ENCODE measurements around the gene PPM1H. TPM values are rescaled to one million over a fixed set of nuclear protein-coding genes. Genes with fewer than 3 reads are reported as not detected.

PPM1H gene
- total and polyA plus RNA-seq, 2 of the 8 experiments (the other 6 are each of a cell fraction or from before 2014, with no cell fraction given) = 16.4 to 36.1 TPM

DNA sequence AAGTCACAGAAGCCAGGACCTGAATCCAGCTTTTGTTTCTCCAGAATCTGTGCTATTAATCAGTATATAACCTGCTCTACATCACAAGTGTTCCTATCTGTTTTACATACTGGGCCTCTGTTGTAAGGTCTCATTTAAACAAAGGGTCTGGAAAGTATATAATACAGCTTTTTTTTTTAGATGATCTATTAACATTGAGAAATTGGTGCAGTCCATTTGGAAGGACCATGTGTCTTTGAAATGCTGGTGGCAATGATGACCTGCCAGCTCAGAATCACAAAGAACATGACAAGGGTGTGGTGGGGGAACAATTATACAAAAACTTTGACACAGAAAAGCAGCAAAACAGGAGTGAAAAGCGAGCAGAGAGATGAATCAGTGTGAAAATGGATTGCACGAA, 164.6 kb downstream of the PPM1H start:
- no peak overlapping the region for H2BK20ac ChIP-seq (ENCODE audit: low read length)
- CTCF ChIA-PET (ENCODE audit: partially characterized antibody) = interaction anchor here (0.9 to 1.8 kb wide), 5 partner anchors 10 to 332 kb away, joined by 3 to 7 read pairs (median 3); no protein-coding TSS in a partner anchor
- no peak overlapping the region for H2BK120ac ChIP-seq (replicated peaks; ENCODE audit: low read depth, low read length)
- H4K91ac ChIP-seq (replicated peaks; ENCODE audit: insufficient read length, low read length) = no peak overlapping the region
- H2BK12ac ChIP-seq (ENCODE audit: low read depth, low read length) = peak overlapping the region; percentile 62
- H3K27me3 ChIP-seq (replicated peaks in 1 of 4; ENCODE audit: control insufficient read depth in 3 of 4, extremely low read depth in 1 of 4, insufficient read depth in 3 of 4, low read length in 3 of 4) = no peaks in the 10 kb centered on the region
- H3K79me2 ChIP-seq (ENCODE audit: control insufficient read depth in 1 of 2, insufficient read depth in 2 of 2, low read length in 2 of 2) = no peaks in the 10 kb centered on the region
- peaks cover 5 to 14% (median 11%) of the 10 kb centered on the region in 4 experiments; a peak in 6 of 7 replicates for H3K4me1 ChIP-seq (replicated peaks in 1 of 4; ENCODE audit: control insufficient read depth in 3 of 4, insufficient read depth in 4 of 4, low read length in 3 of 4)
- no peaks in the 10 kb centered on the region for H3K79me1 ChIP-seq (ENCODE audit: low read depth, low read length)
- no peak overlapping the region for H4K8ac ChIP-seq (ENCODE audit: extremely low read depth, insufficient read depth, low read length)
- H3K9ac ChIP-seq (replicated peaks in 1 of 4; ENCODE audit: extremely low read depth in 1 of 4, low read depth in 3 of 4, low read length in 3 of 4) = no peak overlapping the region
- H3K23me2 ChIP-seq (ENCODE audit: low read depth, low read length) = no peaks in the 10 kb centered on the region; the same call in 1 of the 2 replicates
- H4K20me1 ChIP-seq (replicated peaks in 1 of 2; ENCODE audit: control insufficient read depth in 1 of 2, insufficient read depth in 2 of 2, low read length in 2 of 2) = peaks cover 0 to 2% of the 10 kb centered on the region in 2 experiments
- no peaks in the 10 kb centered on the region for H3K9me3 ChIP-seq (ENCODE audit: insufficient read depth in 2 of 2, low read depth in 1 of 2, low read length in 1 of 2)
- peak overlapping the region; percentile 20; the same call in 1 of the 2 replicates for H2BK5ac ChIP-seq (ENCODE audit: low read depth, low read length)
- POLR2A ChIA-PET (ENCODE audit: partially characterized antibody) = no interaction called here
- H3K36me3 ChIP-seq (ENCODE audit: control insufficient read depth in 2 of 4, insufficient read depth in 4 of 4, low read length in 3 of 4) = no peaks in the 10 kb centered on the region
- no peak overlapping the region for H3K18ac ChIP-seq (ENCODE audit: extremely low read depth, low read length)
- DNase-seq (ENCODE audit: low read depth in 1 of 2, low spot score in 2 of 2) = no peak
- TF ChIP-seq TAF7 (optimal IDR thresholded peaks at IDR 0.05; ENCODE audit: borderline replicate concordance, low read depth, low read length) (no peak), SUZ12 (IDR thresholded peaks at IDR 0.05; ENCODE audit: low read length) (no peak), BACH1 (IDR thresholded peaks at IDR 0.05; ENCODE audit: low read length) (no peak), SRF (IDR thresholded peaks at IDR 0.05; ENCODE audit: low read depth, low read length) (no peak), SIX5 (IDR thresholded peaks at IDR 0.05; ENCODE audit: low read depth, low read length) (no peak)
- TF ChIP-seq, protein P1, sequence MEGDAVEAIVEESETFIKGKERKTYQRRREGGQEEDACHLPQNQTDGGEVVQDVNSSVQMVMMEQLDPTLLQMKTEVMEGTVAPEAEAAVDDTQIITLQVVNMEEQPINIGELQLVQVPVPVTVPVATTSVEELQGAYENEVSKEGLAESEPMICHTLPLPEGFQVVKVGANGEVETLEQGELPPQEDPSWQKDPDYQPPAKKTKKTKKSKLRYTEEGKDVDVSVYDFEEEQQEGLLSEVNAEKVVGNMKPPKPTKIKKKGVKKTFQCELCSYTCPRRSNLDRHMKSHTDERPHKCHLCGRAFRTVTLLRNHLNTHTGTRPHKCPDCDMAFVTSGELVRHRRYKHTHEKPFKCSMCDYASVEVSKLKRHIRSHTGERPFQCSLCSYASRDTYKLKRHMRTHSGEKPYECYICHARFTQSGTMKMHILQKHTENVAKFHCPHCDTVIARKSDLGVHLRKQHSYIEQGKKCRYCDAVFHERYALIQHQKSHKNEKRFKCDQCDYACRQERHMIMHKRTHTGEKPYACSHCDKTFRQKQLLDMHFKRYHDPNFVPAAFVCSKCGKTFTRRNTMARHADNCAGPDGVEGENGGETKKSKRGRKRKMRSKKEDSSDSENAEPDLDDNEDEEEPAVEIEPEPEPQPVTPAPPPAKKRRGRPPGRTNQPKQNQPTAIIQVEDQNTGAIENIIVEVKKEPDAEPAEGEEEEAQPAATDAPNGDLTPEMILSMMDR (IDR thresholded peaks at IDR 0.05; ENCODE audit: control extremely low read depth in 1 of 3, insufficient read depth in 1 of 3, low read depth in 1 of 3, low read length in 3 of 3) = no peak
- H3K23ac ChIP-seq (ENCODE audit: insufficient read length) = no peak overlapping the region
- H3K4ac ChIP-seq (replicated peaks; ENCODE audit: insufficient read length, low read depth, low read length) = no peak overlapping the region
- no peak overlapping the region for H3K14ac ChIP-seq (ENCODE audit: insufficient read length)
- no peak overlapping the region for H4K5ac ChIP-seq (ENCODE audit: insufficient read length, low read depth, low read length)
- FAIRE-seq = no peak
- no peak overlapping the region for H3K4me3 ChIP-seq (ENCODE audit: extremely low read depth in 1 of 4, insufficient read depth in 2 of 4, low read depth in 3 of 4, low read length in 4 of 4)
- H3K56ac ChIP-seq (replicated peaks; ENCODE audit: insufficient read length, low read depth, low read length) = no peak overlapping the region
- H2AK5ac ChIP-seq (ENCODE audit: low read depth, low read length) = peak overlapping the region; percentile 5; the same call in 1 of the 2 replicates
- H3K27ac ChIP-seq (ENCODE audit: low read depth, low read length) = no peak overlapping the region
- H3K4me2 ChIP-seq (ENCODE audit: insufficient read depth in 1 of 2, low read depth in 2 of 2, low read length in 2 of 2) = no peak overlapping the region
- no peak overlapping the region for H2AFZ ChIP-seq (ENCODE audit: low read length)
- 71% methylated on average over 2 of the region's 2 CpGs; no CpG with 5 or more reads in 1 of the 2 experiments for WGBS, 2 experiments (ENCODE audit: extremely low coverage in 1 of 2, insufficient coverage in 1 of 2, insufficient read length in 1 of 2, insufficient replicate concordance in 2 of 2, low coverage in 1 of 2, low lambda C conversion rate in 2 of 2, missing lambda C conversion rate in 1 of 2)
- no peak overlapping the region for H2BK15ac ChIP-seq (ENCODE audit: low read length)
